ENCODE measurements around the gene NAA80. TPM values are rescaled to one million over a fixed set of nuclear protein-coding genes. Genes with fewer than 3 reads are reported as not detected.
"Not testable (repeated sequence)": the region's sequence is repeated elsewhere in the genome, so short reads cannot be mapped to it uniquely, and the experiment has no call there.

NAA80 gene
- total and polyA plus RNA-seq, 2 donors from 2014 or later = 8.7 to 10.7 TPM

- TF ChIP-seq CTCF (IDR thresholded peaks at IDR 0.05; ENCODE audit: borderline replicate concordance, extremely low read depth, insufficient read depth) = no peak
- H3K9ac ChIP-seq (ENCODE audit: low read length in 3 of 3) = no peak overlapping the region
- H3K9me3 ChIP-seq (ENCODE audit: control insufficient read depth in 2 of 3, insufficient read depth in 1 of 3, low read length in 3 of 3) = no peaks in the 10 kb centered on the region
- DNase-seq = no peak
- H3K4me1 ChIP-seq (ENCODE audit: control insufficient read depth in 2 of 3, insufficient read depth in 2 of 3, low read depth in 1 of 3, low read length in 3 of 3) = peaks cover 0 to 23% (median 11%) of the 10 kb centered on the region in 3 donors
- no peak overlapping the region for H3K27ac ChIP-seq (ENCODE audit: low read depth in 2 of 2, low read length in 2 of 2)
- FAIRE-seq = no peak
- no peaks in the 10 kb centered on the region for H3K27me3 ChIP-seq (ENCODE audit: control insufficient read depth, insufficient read depth, low read length)
- H3K36me3 ChIP-seq (ENCODE audit: control insufficient read depth in 2 of 3, insufficient read depth in 3 of 3, low read length in 3 of 3) = peaks cover 6 to 18% (median 11%) of the 10 kb centered on the region in 3 donors
- intact Hi-C loops (cut with DNase I) = no loop called here
- H3K4me3 ChIP-seq (ENCODE audit: low read length in 3 of 3) = no peak overlapping the region
Observed at GRCh38 chr3:50314816-50315215, 15.6 kb upstream of the NAA80 start.

GRCh38 chr3:50314342-50314741 is 15.1 kb upstream of the NAA80 start:
- Histone ChIP-seq H3K36me3 (ENCODE audit: control insufficient read depth in 2 of 3, insufficient read depth in 3 of 3, low read length in 3 of 3) (peaks cover 6 to 18% (median 9%) of the 10 kb centered on the region in 3 donors), H3K27ac (ENCODE audit: low read depth in 2 of 2, low read length in 2 of 2) (no peak overlapping the region), H3K9me3 (ENCODE audit: control insufficient read depth in 2 of 3, insufficient read depth in 1 of 3, low read length in 3 of 3) (no peaks in the 10 kb centered on the region), H3K27me3 (ENCODE audit: control insufficient read depth, insufficient read depth, low read length) (no peaks in the 10 kb centered on the region), H3K4me1 (ENCODE audit: control insufficient read depth in 2 of 3, insufficient read depth in 2 of 3, low read depth in 1 of 3, low read length in 3 of 3) (peaks cover 0 to 19% (median 6%) of the 10 kb centered on the region in 3 donors), H3K9ac (ENCODE audit: low read length in 3 of 3) (no peak overlapping the region), H3K4me3 (ENCODE audit: low read length in 3 of 3) (no peak overlapping the region)
- intact Hi-C loops (cut with DNase I) = no loop called here
- DNase-seq = no peak
- no peak for FAIRE-seq
- TF ChIP-seq CTCF (IDR thresholded peaks at IDR 0.05; ENCODE audit: borderline replicate concordance, extremely low read depth, insufficient read depth) = no peak

- H3K9me3 ChIP-seq (ENCODE audit: control insufficient read depth in 2 of 3, insufficient read depth in 1 of 3, low read length in 3 of 3); intact Hi-C loops (cut with DNase I); FAIRE-seq; H3K36me3 ChIP-seq (ENCODE audit: control insufficient read depth in 2 of 3, insufficient read depth in 3 of 3, low read length in 3 of 3); DNase-seq; H3K27ac ChIP-seq (ENCODE audit: low read depth in 2 of 2, low read length in 2 of 2); H3K9ac ChIP-seq (ENCODE audit: low read length in 3 of 3); H3K4me1 ChIP-seq (ENCODE audit: control insufficient read depth in 2 of 3, insufficient read depth in 2 of 3, low read depth in 1 of 3, low read length in 3 of 3); H3K4me3 ChIP-seq (ENCODE audit: low read length in 3 of 3); H3K27me3 ChIP-seq (ENCODE audit: control insufficient read depth, insufficient read depth, low read length): not testable (repeated sequence)
Observed at GRCh38 chr3:50312041-50312440, 12.8 kb upstream of the NAA80 start.

GRCh38 chr3:50304601-50305000 is 5.4 kb upstream of the NAA80 start:
- TF ChIP-seq CTCF (IDR thresholded peaks at IDR 0.05; ENCODE audit: borderline replicate concordance, extremely low read depth, insufficient read depth) = no peak
- H3K27ac ChIP-seq (ENCODE audit: low read depth in 2 of 2, low read length in 2 of 2) = no peak overlapping the region
- no peak overlapping the region for H3K4me3 ChIP-seq (ENCODE audit: low read length in 3 of 3)
- H3K4me1 ChIP-seq (ENCODE audit: control insufficient read depth in 2 of 3, insufficient read depth in 2 of 3, low read depth in 1 of 3, low read length in 3 of 3) = peaks cover 4 to 30% (median 10%) of the 10 kb centered on the region in 3 donors
- FAIRE-seq (no peak), DNase-seq (no peak)
- H3K9ac ChIP-seq (ENCODE audit: low read length in 3 of 3) = no peak overlapping the region
- no peaks in the 10 kb centered on the region for H3K27me3 ChIP-seq (ENCODE audit: control insufficient read depth, insufficient read depth, low read length)
- no peaks in the 10 kb centered on the region for H3K9me3 ChIP-seq (ENCODE audit: control insufficient read depth in 2 of 3, insufficient read depth in 1 of 3, low read length in 3 of 3)
- peaks cover 0 to 6% (median 3%) of the 10 kb centered on the region in 3 donors for H3K36me3 ChIP-seq (ENCODE audit: control insufficient read depth in 2 of 3, insufficient read depth in 3 of 3, low read length in 3 of 3)
- intact Hi-C loops (cut with DNase I) = no loop called here

Measured in kidney (tissue), 14 donors.